Fibroblast of pulmonary artery (primary cell): ENCODE measurements around the gene RALGDS.

ENCODE experiments used
- DNase-seq: peaks from one replicate; pipeline ENCODE4 v3.0.0-alpha.2; 2010; ENCODE audit warnings: low read depth
- H3K4me3 ChIP-seq: replicated peaks from 2 replicates; pipeline ENCODE4 v1.5.1; 2011; ENCODE audit warnings: low read depth, mild to moderate bottlenecking, control low read depth, low read length, moderate library complexity
- CTCF ChIP-seq: IDR thresholded peaks from 2 replicates; pipeline ENCODE4 v1.5.1; 2011; ENCODE audit warnings: mild to moderate bottlenecking, control low read depth, low read length, inconsistent platforms; ENCODE audit errors: missing control alignments

Gene RALGDS

GRCh38 chr9:133122605-133122934 is 1.5 kb upstream of the RALGDS start:
- H3K4me3 ChIP-seq, result no peak overlapping the region
- no peak for DNase-seq
- TF ChIP-seq CTCF, result no peak

- no peak overlapping the region for H3K4me3 ChIP-seq
- no peak for TF ChIP-seq CTCF
- no peak for DNase-seq
Measured at GRCh38 chr9:133121915-133122550, 993 bp upstream of the RALGDS start.

GRCh38 chr9:133120501-133121197 is 391 bp downstream of the RALGDS start:
- no peak for TF ChIP-seq CTCF
- H3K4me3 ChIP-seq, result peak overlapping the region; percentile 65
- no peak for DNase-seq

GRCh38 chr9:133119846-133120500 is 1.1 kb downstream of the RALGDS start:
- no peak for TF ChIP-seq CTCF
- no peak for DNase-seq
- H3K4me3 ChIP-seq, result peak overlapping the region; percentile 65

GRCh38 chr9:133119103-133119845 is 1.8 kb downstream of the RALGDS start:
- TF ChIP-seq CTCF, result no peak
- DNase-seq, result no peak
- peak overlapping the region; percentile 65 for H3K4me3 ChIP-seq

GRCh38 chr9:133118568-133118967 is 2.5 kb downstream of the RALGDS start:
- DNase-seq, result no peak
- H3K4me3 ChIP-seq, result peak overlapping the region; percentile 65
- no peak for TF ChIP-seq CTCF
